Measurements from ENCODE around the gene UVRAG. TPM values are rescaled to one million over a fixed set of nuclear protein-coding genes. Genes with fewer than 3 reads are reported as not detected.
A peak's percentile ranks its signal among the peaks of the same experiment; 100 is the strongest.

Gene UVRAG
- total and polyA plus RNA-seq, 10 donors: 13.8 to 80.8 (median 42.9) TPM

DNA sequence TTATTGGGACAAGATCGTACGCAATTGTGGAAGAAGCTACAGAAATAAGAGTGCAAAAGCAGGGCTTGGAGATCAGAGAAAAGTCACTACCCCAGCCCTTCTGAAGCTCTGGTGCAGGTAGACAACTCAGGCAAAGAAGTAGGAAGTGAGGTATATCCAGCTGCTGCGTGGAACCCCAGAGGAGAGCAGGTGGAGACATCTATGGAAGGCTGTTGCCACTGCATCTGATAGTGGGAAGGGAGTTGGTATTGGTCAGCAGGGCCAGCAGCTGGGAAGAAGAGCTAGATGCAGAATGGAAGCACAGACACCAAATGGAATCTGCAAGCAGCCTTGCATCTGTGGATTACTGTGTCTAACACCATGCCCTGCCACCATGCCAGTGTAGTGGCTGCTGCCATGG, 226.2 kb downstream of the UVRAG start:
- intact Hi-C loops (cut with DNase I; ENCODE audit: low total_unique reads): no loop called here
- Histone ChIP-seq H3K27ac (no peak overlapping the region), H3K4me3 (no peak overlapping the region), H3K36me3 (peaks cover 0 to 51% (median 1%) of the 10 kb centered on the region in 6 donors), H3K27me3 (replicated peaks in 1 of 7) (no peaks in the 10 kb centered on the region), H3K4me1 (peaks cover 0 to 24% (median 2%) of the 10 kb centered on the region in 6 donors), H3K9me3 (peaks cover 0 to 7% (median 0%) of the 10 kb centered on the region in 8 donors)
- WGBS, 5 donors: 94 to 98% (median 96%) methylated on average over 3 of the region's 3 CpGs
- no peak for TF ChIP-seq POLR2A (IDR thresholded peaks at IDR 0.05)
- no peak for TF ChIP-seq POLR2AphosphoS5 (IDR thresholded peaks at IDR 0.05)
- TF ChIP-seq CTCF (IDR thresholded peaks at IDR 0.05 in 8 of 11, conservative IDR thresholded peaks at IDR 0.05 in 3 of 11): no peak
- DNase-seq: no peak

- 93 to 98% (median 95%) methylated on average over 7 of the region's 7 CpGs for WGBS, 5 donors
- intact Hi-C loops (cut with DNase I; ENCODE audit: low total_unique reads): no loop called here
- H3K4me1 ChIP-seq: peaks cover 0 to 25% (median 2%) of the 10 kb centered on the region in 6 donors
- TF ChIP-seq POLR2A (IDR thresholded peaks at IDR 0.05) (no peak), POLR2AphosphoS5 (IDR thresholded peaks at IDR 0.05) (no peak), CTCF (IDR thresholded peaks at IDR 0.05 in 8 of 11, conservative IDR thresholded peaks at IDR 0.05 in 3 of 11) (no peak)
- no peak overlapping the region for H3K4me3 ChIP-seq
- DNase-seq: no peak
- peaks cover 0 to 79% (median 3%) of the 10 kb centered on the region in 6 donors for H3K36me3 ChIP-seq
- peak overlapping the region in 4 of 8 donors; percentile 18 to 62 (median 20) for H3K27ac ChIP-seq
- peaks cover 8 to 42% (median 28%) of the 10 kb centered on the region in 8 donors for H3K9me3 ChIP-seq
- no peaks in the 10 kb centered on the region for H3K27me3 ChIP-seq (replicated peaks in 1 of 7)
Observed at GRCh38 chr11:76044750-76045320, 229.8 kb downstream of the UVRAG start.

- TF ChIP-seq POLR2A (IDR thresholded peaks at IDR 0.05): no peak
- no peak for TF ChIP-seq POLR2AphosphoS5 (IDR thresholded peaks at IDR 0.05)
- TF ChIP-seq CTCF (IDR thresholded peaks at IDR 0.05 in 8 of 11, conservative IDR thresholded peaks at IDR 0.05 in 3 of 11): no peak
- Histone ChIP-seq H3K4me1 (peaks cover 0 to 25% (median 2%) of the 10 kb centered on the region in 6 donors), H3K9me3 (peaks cover 8 to 48% (median 29%) of the 10 kb centered on the region in 8 donors), H3K4me3 (no peak overlapping the region), H3K27ac (peak overlapping the region in 1 of 8 donors; percentile 66), H3K36me3 (peaks cover 0 to 73% (median 1%) of the 10 kb centered on the region in 6 donors), H3K27me3 (replicated peaks in 1 of 7) (no peaks in the 10 kb centered on the region)
- intact Hi-C loops (cut with DNase I; ENCODE audit: low total_unique reads): no loop called here
- 95 to 100% (median 96%) methylated on average over 1 of the region's 1 CpG for WGBS, 5 donors
- no peak for DNase-seq
Observed at GRCh38 chr11:76047231-76047630, 232.2 kb downstream of the UVRAG start.

DNA sequence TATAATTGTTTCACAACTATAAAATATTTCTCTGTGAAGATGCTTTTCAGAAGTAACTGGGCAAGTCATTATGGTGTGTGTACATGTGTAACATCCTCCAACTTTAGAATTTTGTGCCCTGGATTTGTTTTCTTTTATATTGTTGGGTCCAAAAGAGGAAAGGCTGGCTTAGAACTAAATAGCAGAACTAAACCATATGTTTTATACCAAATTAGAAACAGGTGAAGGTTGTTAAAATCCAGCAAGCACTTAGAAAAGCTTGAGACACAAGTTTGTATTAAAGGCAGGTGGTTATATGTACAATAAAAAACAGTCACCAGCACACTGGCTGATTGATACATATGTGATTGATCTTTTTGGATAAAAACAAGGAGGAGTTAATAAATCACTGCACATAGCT, 232.8 kb downstream of the UVRAG start:
- TF ChIP-seq POLR2AphosphoS5 (IDR thresholded peaks at IDR 0.05) (no peak), POLR2A (IDR thresholded peaks at IDR 0.05) (no peak), CTCF (IDR thresholded peaks at IDR 0.05 in 8 of 11, conservative IDR thresholded peaks at IDR 0.05 in 3 of 11) (no peak)
- peaks cover 0 to 25% (median 2%) of the 10 kb centered on the region in 6 donors for H3K4me1 ChIP-seq
- intact Hi-C loops (cut with DNase I; ENCODE audit: low total_unique reads): no loop called here

More for the DNA sequence above, 232.8 kb downstream of the UVRAG start:
- H3K27ac ChIP-seq: no peak overlapping the region
- no peak overlapping the region for H3K4me3 ChIP-seq
- peaks cover 8 to 48% (median 29%) of the 10 kb centered on the region in 8 donors for H3K9me3 ChIP-seq
- no peak for DNase-seq
- no peaks in the 10 kb centered on the region for H3K27me3 ChIP-seq (replicated peaks in 1 of 7)
- peaks cover 0 to 75% (median 1%) of the 10 kb centered on the region in 6 donors for H3K36me3 ChIP-seq

All from spleen (tissue), 11 donors.